ENCODE measurements around the gene ATP9A.

The ATP9A gene

DNA sequence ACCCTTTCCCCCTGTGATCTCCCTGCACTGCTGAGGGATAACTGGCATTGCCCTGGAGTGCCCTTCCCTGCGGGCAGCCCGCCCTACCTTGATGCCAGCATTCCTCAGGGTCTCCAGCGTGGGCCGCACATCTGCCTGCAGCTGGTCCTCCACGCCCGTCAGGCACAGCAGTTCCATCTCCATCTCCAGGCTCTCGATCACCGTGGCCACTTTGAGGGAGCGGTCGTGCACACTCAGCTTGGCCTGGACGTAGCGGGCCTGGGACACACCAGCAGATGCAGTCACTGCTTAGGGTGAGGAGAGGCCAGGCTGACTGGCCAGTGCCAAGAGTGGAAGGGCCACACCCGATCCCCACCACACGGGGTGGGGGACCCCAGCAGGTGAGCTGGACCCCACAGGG lies 143.1 kb downstream of the ATP9A start:
- no peak for DNase-seq

DNA sequence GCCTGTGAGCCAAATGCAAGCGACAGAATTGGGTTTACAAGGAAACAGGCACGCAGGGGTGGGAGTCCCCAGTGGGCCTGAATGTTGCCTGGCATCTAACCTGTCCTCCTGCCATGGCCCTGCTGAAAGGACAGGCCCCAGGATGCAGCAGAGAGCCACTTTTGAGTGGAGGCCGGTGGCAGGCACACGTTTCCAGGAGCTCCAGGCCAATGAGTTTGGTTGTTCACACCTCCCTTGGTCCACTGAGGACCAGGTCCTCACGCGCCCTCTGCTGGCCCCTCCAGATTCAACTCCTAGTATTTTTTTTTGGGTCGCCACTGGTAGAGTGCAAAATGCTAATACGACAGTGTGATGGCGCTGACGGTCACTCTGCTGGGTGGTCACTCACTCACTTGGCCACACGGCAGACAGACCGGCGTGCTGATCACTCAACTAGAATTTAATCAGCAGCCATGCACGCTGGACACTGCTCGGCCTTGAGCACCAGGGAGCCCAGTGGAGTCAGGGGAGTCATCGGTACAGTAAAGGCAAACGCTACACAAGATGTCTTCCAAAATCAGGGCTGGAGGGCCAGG lies 143.9 kb downstream of the ATP9A start:
- DNase-seq = peak; percentile 13

DNA sequence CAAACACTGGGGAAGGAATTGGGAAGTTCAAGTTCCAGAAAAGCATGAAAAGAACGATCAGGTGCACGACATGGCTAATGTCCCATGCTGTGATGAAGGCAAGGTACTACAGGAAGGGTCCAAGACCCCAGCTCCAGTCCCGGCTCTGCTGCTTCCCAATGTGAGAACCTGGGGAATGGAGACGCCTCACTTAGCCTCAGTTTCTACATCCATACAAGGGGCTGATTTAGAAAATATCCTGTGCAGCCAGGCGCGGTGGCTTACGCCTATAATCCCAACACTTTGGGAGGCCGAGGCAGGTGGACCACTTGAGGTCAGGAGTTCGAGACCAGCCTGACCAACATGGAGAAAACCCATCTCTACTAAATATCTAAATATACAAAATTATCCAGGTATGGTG lies 144.9 kb downstream of the ATP9A start:
- no peak for DNase-seq

DNA sequence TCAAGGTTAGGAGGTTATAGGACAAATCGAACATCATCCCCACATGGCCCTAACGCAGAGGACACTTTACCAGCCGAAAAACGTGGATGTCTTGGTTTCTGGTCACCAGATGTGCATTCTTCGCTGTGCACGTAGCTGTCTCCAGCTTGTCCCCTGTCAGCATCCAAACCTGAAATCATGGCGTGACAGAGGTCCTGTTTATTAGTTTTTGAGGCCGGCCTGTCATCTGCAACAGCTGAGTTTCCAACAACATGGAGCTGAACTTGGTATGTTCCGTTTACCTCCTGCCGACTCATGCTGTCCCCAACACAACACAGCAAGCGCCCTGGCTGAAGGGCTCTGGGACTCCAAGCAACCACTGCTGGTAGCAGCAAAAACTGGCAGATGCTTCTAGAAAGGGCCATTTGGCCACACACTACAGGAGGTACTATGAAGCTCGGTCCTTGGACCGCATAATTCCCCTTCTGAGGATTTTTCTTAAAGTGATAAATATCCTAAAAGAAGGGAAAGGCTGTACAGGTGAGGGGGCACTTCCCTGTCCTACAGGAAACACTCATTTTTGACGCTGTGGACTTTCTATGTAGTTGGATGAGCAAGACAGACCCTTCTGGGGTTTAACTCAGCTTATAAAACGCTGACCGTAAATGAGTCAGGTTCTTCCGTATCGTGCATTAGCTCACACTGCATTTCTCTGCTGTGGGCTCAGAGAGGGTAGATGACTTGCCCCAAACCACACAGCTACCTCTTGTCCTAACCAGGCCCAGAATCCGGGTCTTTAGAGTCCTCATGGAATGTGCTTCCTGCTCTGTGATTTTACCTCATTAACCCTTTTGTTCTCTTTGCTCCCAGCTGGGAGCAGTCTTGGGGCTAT lies 146.0 kb downstream of the ATP9A start:
- no peak for DNase-seq

DNA sequence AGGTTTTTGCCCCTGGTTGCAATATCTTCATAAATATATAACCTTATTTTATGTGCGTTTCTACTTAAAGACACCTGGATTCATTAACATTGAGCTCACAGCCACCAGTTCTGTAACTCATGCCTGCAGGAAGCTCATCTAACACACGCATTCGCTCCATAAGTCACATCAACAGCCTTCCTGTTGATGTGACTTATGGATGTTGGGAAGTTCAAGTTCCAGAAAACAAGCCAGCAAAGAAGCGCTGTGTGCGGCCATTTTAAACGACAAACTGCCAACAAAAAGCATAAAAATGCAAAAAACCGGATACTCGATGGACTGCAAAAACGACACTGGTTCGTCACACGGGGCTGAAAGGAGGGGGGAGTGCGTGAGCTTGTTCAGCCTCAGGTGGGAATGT lies 147.8 kb downstream of the ATP9A start:
- no peak for DNase-seq

DNA sequence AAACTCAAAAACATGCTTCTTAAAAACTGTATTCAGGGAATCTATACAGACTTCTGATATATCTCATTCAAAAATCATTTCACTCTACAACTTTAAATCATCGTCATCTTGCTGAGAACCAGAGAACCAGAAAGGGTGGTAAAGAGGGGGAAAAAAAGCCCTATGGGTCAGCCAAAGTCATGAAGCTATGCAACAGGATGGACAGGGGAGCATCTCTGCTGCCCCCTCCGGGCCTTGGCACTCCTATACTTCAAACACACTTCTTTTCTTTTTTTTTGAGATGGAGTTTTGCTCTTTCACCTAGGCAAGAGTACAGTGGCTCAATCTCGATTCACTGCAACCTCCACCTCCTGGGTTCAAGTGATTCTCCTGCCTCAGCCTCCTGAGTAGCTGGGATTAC lies 152.1 kb downstream of the ATP9A start:
- no peak for DNase-seq

DNA sequence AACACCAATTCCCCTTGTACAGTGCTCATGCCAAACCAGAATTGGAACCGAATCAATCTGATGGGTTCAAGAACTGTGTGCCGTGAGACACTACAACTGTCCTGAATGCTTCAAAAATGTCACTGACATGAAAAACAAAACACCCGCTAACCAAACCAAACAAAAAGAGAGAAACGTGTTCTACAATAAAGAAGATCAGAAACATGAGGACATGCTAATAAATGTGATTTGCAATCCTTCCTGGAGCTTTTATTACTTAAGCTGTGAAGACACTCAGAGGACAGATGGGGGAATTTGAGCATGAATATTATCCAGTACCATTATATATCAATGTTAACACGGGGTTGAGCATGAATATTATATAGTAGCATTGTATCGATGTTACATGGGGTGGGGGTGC lies 153.5 kb downstream of the ATP9A start:
- DNase-seq = no peak

DNA sequence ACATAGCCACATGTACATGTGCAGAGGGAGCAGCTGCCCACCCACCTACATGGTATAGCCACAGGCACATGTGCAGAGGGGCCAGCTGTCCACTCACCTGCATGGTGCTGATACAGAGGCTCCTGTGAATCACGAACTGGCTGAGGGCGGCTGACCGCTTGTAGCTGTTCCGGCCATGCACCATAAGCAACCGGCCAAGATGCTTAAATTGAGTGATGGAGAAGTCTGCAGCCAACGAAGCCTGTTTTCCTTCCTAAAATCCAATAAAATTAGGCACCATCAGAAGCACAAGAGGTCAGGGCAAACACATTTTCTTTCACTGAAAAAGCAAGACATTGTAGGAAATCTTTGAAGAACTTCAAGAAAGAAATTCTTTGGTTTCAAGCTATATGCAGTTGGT lies 154.6 kb downstream of the ATP9A start:
- DNase-seq = no peak

DNA sequence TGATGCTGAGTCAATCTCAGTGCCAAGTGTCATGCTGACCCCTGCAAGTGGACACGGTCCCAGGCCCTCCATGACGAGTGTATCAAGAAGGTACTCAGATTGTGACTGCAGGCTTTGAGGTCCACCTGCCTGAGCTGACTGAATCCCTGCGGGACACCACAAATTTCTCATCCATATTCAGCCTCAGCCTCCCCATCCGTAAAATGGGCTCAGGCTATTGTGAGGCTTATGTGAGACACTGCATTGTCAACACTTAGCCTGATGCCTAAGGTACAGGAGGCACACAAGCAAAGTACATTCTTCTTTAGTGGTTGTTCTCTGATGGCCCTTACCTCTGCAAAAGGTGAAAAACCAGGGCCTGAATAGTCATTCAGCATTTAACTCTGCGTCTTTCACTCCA lies 155.3 kb downstream of the ATP9A start:
- no peak for DNase-seq

DNA sequence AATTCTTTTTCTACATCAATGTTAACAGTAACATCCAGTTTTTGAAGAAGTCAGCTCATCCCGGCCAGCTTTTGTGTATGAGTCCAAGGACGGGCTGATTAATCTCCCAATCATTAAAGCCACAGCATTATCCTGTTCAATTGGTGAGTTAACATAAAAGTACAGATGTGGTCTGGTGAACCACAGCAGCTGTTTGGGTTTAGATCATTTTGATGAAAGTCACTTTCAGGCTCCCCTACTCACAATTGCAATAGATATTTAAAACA lies 156.6 kb downstream of the ATP9A start:
- no peak for DNase-seq

DNA sequence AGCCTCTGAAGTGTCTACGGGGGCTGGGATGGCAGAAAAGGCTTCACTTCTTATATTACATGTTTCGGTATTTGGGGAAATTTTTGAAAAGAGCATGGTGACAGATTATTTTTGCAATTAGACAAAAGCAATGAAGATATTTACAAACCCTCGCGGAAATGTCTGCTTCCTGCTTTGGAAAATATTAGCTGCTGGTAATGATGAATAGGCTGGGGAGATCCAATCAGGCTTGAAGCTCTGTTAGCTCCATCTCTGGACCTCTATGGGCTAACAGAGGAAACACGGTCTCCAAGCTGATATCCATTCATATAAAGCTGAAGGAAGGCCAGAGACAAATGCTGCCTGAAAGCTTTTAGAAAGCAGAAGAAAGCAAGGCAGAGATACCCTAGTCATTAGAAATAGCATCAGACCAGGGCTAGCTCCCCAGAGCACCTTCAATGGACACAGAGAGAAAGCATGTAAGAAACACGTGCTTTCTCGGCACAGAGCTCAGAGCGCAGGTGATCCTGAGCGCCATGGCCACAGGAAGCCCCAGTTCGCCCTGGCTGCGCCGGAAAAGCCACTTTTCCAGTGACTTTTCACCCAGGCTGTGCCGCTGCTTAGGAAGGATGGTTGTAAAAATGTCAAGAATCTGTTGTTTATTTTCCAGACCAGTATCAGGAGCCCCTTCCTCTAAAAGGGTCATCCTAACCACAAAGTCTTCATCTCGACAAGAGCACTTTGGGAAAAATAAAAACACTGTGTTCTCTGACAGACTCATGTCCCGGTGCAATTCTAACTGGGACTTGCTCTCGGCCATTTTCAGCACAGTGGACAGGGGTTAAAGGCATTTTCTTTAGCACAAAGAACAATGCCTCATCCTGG lies 157.2 kb downstream of the ATP9A start:
- DNase-seq = no peak

DNA sequence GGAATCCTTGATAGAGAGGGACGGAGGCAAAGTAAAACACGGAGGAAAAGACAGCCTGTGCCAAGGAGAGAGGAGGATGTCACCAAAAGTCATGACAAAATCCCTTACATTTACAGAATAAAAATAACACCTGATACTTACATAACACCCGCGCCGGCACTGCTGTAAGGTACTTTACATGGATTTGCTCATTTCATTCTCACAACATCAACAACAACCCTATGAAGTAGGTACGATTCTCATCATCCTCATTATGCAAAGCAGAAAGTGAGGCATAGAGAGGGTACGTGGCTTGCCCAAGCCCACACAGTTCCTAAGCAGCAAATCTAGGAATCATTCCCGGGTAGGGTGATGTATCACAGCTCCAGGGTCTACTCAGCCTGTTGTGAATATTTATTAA lies 158.1 kb downstream of the ATP9A start:
- DNase-seq = no peak

DNA sequence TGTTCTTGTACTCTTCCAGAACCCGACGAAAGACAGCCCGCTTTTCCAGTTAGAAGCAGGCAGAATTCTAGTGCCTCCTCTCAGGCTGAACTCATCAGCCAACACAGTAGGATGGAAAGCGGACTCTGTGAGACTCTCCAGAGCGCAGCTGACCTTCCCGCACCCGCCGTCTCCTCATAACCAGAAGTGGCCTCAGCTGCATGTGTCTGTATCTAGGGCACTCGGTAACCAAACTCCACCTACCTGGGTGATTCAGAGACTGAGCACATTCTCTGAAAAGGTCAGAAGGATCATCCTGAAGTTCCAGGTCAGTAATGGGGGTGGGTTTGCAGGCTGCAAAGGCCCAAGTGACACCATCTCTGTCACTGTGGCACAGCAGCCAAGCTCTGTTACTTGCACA lies 158.9 kb downstream of the ATP9A start:
- no peak for DNase-seq

DNA sequence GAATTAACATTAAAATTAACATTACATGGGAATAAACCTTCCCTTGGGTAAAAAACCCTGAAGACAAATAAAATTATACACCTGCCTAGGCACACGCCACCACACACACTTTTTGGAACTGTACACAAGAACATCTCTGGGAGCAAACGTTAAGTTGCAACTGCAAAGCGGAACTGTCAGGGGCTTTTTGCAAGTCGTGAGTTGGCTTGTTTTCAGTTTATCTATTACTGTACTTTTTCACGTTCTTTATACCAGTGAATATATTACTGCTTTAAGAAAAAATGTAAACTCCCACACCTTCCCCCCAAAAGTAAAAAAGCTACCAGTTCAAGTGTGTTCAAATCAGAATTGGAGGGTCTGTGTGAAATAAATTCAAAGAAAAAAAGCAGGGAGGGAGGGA lies 160.1 kb downstream of the ATP9A start:
- DNase-seq = no peak

DNA sequence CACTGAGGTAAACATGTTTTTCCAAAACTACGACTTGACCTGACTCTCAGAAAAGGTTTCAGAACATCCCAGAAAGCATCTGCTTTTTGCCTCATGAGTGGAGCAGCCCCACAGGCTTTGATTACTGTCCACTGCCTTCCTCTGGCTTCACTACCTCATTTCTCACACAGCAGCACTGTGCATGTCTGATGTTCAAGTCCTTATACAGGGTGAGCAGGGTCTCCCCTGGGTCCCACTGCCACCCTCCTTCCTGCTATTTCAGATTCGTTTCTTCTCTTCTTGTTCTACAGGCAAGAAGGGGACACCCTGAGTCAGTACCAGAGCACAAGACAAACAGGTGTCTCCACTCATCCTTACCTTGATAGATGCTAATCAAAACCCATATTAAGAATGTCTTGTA lies 161.0 kb downstream of the ATP9A start:
- DNase-seq = no peak

DNA sequence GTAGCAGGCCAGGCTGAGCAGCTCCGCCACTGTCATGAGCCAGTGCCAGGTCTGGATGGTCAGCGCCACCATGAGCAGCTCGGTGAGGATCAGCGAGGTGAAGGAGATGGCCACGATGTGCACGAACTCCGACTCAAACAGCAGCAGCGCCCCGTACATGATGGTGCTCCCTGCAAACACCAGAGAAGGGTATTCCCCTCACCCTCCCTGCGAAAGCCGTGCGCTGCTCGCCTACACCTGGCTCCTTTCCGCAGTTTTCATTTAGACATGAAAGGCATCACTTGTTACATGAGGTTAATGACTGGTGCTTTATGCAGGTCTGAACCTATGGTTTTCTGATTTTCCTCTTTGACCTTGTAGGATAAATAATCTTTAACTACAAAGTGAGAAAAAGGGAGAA lies 163.3 kb downstream of the ATP9A start:
- DNase-seq = no peak

DNA sequence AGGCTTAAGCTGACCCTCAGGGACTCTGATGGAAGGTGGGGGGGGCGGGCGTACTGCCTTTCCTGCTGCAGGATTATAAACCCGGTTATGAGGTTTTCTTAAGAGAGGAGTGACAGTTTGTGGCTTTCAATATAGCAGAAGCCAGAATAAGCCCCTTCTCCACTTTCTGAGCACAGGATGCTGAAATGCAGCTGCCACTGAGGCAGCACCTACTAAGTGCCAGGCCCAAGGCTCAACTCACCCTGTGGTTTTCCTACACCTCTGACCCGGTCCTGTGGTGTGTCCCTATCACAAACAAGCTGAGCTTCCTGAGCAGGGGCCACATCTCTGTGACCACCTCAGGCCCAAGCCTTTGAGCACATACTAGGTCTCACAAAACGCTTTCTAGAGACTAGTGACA lies 166.1 kb downstream of the ATP9A start:
- no peak for DNase-seq

DNA sequence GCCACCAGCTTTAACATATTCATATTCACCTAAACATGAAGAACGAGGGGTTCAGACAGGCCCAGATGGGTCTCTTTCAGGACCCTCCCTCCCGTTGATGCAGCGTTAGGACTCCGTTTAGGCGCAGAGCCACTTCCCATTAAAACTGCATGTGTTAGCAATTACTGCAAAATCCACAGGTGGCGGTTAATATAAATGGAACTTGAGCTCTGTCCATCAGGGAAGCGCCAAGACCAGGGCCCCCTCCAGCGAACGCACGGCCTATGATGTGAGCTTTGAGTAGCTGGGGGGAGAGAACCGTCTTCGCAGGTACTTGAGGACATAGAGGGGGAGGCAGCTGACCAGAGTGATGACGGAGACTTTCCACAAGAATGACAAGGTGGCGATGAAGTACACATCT lies 167.2 kb downstream of the ATP9A start:
- DNase-seq = no peak

DNA sequence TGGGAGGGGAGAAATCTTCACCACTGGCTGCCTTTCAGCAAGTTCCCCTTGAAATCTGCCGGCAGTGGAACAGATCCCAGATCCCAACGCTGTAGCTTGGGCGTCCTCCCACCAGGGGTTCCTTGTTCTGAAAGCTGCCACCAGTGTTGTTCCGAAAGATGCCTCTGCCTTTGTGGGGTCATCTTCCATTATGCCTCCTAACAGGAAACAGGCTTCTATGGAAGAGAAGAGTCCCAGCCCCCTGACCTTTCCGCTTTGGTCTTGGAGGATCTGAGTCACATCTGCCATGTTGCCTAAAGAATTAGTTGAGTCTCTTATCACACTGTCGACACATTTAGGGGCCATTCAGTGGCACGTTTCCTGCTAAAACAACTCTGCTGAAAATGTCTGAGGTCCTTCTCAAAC lies 168.2 kb downstream of the ATP9A start:
- DNase-seq = no peak

DNA sequence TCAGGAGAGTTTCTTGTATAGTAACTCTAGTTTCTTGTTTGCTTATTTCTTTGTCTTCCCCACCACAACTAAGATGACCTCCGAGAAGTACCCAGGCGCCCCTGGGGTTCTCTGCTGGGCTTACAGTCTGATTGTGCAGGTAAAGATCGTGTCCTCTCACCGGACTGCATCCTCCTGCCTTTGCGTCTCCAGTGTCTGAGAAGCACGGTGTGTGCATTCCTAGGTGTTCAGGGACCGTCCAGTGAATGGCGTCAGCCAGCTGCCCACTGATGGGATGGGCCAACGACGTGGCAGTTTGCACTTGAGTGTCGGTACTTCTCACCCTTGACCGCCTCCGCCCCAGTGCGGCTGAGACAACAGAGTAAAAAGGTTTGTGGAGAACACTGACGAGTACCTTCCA lies 169.6 kb downstream of the ATP9A start:
- DNase-seq = no peak

DNA sequence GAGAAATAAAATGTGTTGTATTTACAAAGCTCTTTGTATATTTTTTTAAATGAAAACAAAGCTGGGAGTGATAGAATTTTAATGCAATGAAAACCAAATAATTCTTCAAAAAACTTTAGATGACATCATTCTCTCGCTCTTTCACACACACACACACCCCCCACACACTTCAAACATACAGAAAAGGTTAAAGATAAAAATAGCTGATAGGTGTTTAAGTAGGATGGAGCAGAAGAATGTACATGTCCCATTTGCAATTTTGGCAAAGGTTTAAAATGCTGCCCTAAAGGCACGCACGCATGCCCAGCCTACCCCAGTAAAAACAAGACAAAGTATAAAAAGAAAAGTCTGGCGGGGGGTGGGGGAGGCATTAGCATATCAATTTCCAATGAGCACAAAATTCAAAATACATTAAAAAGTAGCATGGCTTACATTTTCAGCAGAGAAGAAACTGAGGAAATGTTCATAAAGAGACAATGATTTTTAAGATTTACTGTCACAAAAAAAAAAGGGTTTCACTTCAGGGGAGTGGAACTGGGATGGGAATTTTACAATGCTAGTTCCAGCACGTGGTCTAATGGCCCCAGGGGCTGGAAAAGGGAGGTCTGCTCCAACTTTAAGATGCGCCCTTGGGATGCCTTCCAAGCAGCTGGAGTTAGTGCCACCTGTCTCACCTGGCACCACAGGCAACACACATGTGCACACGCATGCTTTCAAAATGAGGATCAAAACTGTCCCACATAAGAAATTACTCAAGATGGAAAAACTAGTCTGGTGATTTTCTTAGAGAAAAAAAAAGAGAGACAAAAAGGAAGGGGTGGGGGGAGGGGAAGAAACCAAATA lies 170.6 kb downstream of the ATP9A start:
- no peak for DNase-seq

DNA sequence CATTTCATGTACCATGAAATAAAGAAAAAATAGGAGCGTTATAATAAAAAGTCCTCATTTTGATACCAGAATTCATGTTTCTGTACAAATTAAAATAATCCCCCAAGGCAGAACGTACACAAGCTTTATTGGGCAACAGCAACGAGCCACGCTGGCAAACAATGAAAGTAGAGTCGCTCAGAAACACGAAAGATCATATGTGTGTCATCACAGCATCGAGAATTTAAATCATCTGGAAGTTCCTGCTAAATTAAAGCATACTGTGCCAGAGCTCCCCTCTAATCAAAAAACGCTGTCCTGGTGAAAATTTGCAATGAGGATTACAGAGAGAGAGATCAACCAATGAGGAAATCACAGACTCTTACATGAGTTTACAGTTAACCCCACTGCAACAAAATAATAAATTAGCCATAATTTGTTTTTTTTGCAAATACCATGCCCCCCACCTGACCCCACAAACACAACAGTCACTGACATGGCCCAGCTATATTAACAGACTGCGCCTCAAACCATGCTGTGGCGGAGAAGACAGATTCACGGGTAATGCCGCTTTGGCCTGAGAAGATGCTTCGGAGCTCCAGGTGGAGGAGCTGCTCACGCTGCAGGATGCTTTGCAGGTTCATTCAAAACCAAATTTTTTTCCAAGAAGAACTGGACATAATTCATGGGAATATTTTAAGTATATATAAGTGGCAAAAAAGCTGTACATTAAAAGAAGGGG lies 171.4 kb downstream of the ATP9A start:
- DNase-seq = no peak

DNA sequence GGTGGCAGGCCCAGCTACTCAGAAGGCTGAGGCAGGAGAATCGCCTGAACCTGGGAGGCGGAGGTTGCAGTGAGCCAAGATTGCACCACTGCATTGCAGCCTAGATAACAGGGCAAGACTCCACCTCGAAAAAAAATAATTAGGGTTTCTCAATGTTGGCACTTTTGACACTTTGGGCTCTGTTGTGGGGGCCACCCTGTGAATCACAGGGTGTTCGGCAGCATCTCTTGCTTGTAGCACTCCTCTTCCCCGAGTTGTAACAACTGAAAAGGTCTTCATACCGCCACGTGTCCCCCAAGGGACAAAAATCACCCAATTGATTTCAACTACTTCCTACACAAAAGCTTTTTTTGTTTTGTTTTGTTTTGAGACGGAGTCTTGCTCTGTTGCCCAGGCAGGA lies 172.4 kb downstream of the ATP9A start:
- no peak for DNase-seq

Measured in NCI-H510A (cell line).